Karpas-422 (cell line): ENCODE results near the gene ZNF287. TPM values are rescaled to one million over a fixed set of nuclear protein-coding genes. Genes with fewer than 3 reads are reported as not detected.

ENCODE experiments used
- DNase-seq: peaks from one replicate; pipeline ENCODE4 v3.0.0-alpha.2; 2015
- H2AFZ ChIP-seq: fragments of 200-600 bp; sonication (generic); 2 replicates; pipeline ENCODE4 v1.6.1; 2014; ENCODE audit warnings: antibody characterized with exemption, low read length, mixed read lengths
- H3K27ac ChIP-seq: fragments of 200-600 bp; sonication (generic); 2 replicates; pipeline ENCODE4 v1.5.1; 2014; ENCODE audit warnings: mild to moderate bottlenecking, low read length, moderate library complexity
- H3K27me3 ChIP-seq: fragments of 200-600 bp; sonication (generic); 2 replicates; pipeline ENCODE4 v1.6.1; 2014; ENCODE audit warnings: low read length, mixed read lengths
- H3K36me3 ChIP-seq: fragments of 200-600 bp; sonication (generic); 2 replicates; pipeline ENCODE4 v1.6.1; 2014; ENCODE audit warnings: low read length, mixed read lengths; ENCODE audit not compliant: insufficient read depth
- H3K4me1 ChIP-seq: fragments of 200-600 bp; sonication (generic); 2 replicates; pipeline ENCODE4 v1.6.1; 2014; ENCODE audit warnings: mild to moderate bottlenecking, low read length, mixed read lengths
- H3K4me2 ChIP-seq: fragments of 200-600 bp; sonication (generic); 2 replicates; pipeline ENCODE4 v1.6.1; 2014; ENCODE audit warnings: low read length, low read depth, mild to moderate bottlenecking; ENCODE audit not compliant: poor library complexity, severe bottlenecking
- H3K4me3 ChIP-seq: fragments of 200-600 bp; sonication (generic); 2 replicates; pipeline ENCODE4 v1.5.1; 2014; ENCODE audit warnings: mild to moderate bottlenecking, antibody characterized with exemption, low read length, mixed read lengths
- H3K79me2 ChIP-seq: fragments of 200-600 bp; sonication (generic); 2 replicates; pipeline ENCODE4 v1.6.1; 2014; ENCODE audit warnings: mild to moderate bottlenecking, low read length, mixed read lengths
- H3K9ac ChIP-seq: fragments of 200-600 bp; sonication (generic); 2 replicates; pipeline ENCODE4 v1.6.0; 2014; ENCODE audit warnings: low read length
- H3K9me2 ChIP-seq: fragments of 200-600 bp; sonication (generic), shearing (Covaris generic); replicated peaks from 2 replicates; pipeline ENCODE4 v1.6.0; 2014; ENCODE audit warnings: mild to moderate bottlenecking, low read length, moderate library complexity; ENCODE audit not compliant: insufficient read depth
- H3K9me3 ChIP-seq: fragments of 300-700, 200-600 bp; sonication (generic); 2 replicates; pipeline ENCODE4 v1.6.1; 2014; ENCODE audit warnings: low read length, mixed read lengths
- H4K20me1 ChIP-seq: fragments of 200-600 bp; sonication (generic); 2 replicates; pipeline ENCODE4 v1.6.1; 2014; ENCODE audit warnings: mild to moderate bottlenecking, antibody characterized with exemption, low read length, low read depth; ENCODE audit not compliant: insufficient read depth
- total RNA-seq: library from RNA; depleted of rRNA; stranded (reverse); fragments of >200 nt; shearing (Covaris generic); gene quantifications from 2 replicates; pipeline ENCODE4 v1.2.3, GENCODE V29; 2014; ENCODE audit warnings: low replicate concordance; rRNA removed

The ZNF287 gene
- total RNA-seq = 0.40 and 0.41 TPM in 2 replicates

DNA sequence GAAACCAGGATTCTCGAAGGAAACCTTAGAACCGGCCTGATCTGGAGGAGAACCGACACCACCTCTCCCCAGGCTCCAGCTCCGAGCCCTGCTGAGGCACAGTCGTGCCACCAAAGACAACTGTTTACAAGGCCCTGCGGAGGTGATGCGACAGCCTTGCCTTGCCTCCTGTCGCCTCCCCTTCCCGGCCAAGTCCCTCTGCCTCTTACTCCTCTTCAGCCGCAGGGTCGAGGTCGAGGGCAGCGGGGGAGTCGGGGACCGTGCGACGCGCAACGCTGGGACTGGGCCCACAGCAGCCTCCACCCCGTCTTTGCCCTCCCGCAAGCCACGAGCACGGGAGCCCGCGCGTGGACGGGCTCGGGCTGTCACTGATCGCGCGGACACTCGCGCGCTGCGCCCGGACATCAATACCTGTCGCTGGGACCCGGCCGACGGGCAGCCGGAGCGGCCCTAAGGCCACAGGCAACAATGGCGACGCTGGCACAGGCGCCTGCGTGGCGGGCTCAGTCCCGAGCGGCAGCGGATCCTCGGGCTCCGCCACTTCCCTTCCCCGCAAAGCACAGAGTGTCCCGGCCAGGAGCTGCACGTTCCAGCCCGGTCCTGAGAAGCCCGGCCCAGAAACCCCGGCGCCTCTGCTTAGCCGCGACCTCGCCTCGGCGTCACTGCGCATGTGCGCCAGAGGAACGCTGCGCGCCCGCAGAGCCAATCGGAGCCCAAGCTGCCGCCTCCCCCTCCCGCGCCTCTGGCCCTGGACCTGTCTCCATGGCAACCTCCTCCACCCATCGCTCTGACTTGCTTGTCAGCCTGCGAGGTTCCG is at the start of gene ZNF287:
TSS of gene ZNF287 (minus strand) at position 664 of the 817 bp plus-strand sequence. CDS start 1,473 bp downstream, outside the sequence.
- H3K4me3 ChIP-seq = peak within 1 kb of the TSS; percentile 68
- no peak within 1 kb of the TSS for H3K27ac ChIP-seq

DNA sequence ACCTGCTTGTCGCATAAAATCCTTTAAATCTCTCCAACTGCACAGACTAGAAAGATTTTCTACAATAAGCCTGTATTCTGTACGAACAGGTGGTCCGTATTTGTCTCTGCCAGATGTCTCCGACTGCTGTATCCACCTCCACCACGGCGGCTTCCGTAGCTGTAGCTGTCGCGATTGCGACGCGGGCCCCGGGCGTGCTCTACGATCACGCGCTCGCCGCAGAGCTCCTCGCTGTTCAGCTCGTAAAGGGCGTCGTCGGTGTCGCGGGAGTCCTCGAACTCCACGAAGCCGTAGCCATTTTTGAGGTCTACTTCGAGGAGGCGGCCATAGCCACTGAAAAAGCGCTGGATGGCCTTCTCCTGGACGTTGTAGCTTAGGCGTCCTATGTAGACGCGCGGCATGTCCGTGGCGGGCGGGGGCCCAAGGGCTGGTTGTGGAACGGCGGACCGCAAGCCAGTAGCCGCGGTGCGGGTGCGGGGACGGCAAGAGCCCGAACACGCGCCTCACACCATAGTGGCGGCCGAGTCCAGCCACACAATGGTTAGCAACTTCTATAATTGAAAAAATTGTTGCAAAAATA is 48.6 kb upstream of the ZNF287 start:
- H2AFZ ChIP-seq = no peak overlapping the region
- no peak overlapping the region for H3K4me3 ChIP-seq
- H3K9me3 ChIP-seq = peaks cover 33% of the 10 kb centered on the region
- no peaks in the 10 kb centered on the region for H3K9me2 ChIP-seq
- no peak for DNase-seq
- H3K27ac ChIP-seq = no peak overlapping the region
- H3K4me1 ChIP-seq = no peaks in the 10 kb centered on the region
- no peaks in the 10 kb centered on the region; the same call in 1 of the 2 replicates for H3K36me3 ChIP-seq
- H3K9ac ChIP-seq = no peak overlapping the region
- no peaks in the 10 kb centered on the region for H3K79me2 ChIP-seq
- no peaks in the 10 kb centered on the region for H4K20me1 ChIP-seq
- no peak overlapping the region for H3K4me2 ChIP-seq
- H3K27me3 ChIP-seq = no peaks in the 10 kb centered on the region

More for the DNA sequence above, at the start of gene ZNF287:
- H2AFZ ChIP-seq = peak within 1 kb of the TSS; percentile 88
- no peaks in the 10 kb centered on the region; the same call in 1 of the 2 replicates for H3K9me2 ChIP-seq
- H3K9ac ChIP-seq = peak within 1 kb of the TSS; percentile 45
- H3K36me3 ChIP-seq = no peaks in the 10 kb centered on the region
- no peaks in the 10 kb centered on the region for H4K20me1 ChIP-seq
- DNase-seq = peak; percentile 89
- H3K79me2 ChIP-seq = no peaks in the 10 kb centered on the region
- no peaks in the 10 kb centered on the region for H3K9me3 ChIP-seq
- H3K4me1 ChIP-seq = peaks cover 16% of the 10 kb centered on the region
- H3K4me2 ChIP-seq = peak within 1 kb of the TSS; percentile 65
- H3K27me3 ChIP-seq = no peaks in the 10 kb centered on the region

DNA sequence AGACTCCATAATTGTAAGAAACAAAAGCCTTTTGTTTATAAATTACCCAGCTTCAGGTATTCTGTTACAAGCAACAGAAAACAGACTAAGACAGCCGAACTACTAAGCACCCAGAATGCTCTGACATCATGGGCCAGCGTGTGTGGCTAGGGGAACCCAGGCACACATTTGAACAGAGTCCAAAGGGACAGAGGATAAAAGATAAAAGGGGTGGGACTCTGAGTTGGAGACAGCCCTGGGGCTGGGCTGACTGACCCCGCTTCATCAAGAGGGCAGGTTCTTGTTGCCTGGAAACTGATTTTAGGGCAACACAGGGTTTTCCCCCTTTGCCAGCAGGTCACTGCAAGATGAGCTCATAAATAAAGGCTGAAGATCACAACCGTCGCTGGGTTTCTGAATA is 30.5 kb upstream of the ZNF287 start:
- no peak overlapping the region for H3K4me2 ChIP-seq

DNA sequence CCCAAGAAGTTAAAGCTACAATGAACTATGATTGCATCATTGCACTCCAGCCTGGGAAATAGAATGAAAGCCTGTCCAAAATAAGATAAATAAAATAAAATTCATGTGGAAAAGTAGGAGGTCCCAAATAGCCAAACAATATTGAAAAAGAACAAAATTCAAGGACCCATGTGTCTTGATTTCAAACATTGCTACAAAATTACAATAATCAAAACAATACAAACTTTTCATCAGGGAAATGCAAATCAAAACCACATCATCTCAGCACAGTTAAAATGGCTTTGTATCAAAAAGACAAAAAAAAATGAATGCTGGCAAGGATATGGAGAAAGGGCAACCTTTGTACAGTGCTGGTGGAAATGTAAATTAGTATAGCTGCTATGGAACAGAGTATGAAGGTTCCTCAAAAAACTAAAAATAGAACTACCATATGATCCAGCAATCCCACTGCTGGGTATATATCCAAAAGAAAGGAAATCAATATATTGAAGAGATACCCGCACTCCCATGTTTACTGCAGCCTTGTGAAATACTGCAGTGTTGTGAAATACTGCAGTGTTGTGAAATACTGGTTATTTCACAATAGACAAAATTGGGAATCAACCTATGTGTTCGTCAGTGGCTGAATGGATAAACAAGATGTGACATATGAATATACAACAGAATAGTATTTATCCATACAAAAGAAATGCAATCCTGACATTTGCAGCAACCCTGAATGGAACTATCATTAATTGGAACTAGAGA is 24.5 kb upstream of the ZNF287 start:
- no peak for DNase-seq
- H3K27me3 ChIP-seq = no peaks in the 10 kb centered on the region
- no peak overlapping the region for H3K4me2 ChIP-seq
- H3K9me2 ChIP-seq = no peaks in the 10 kb centered on the region
- H3K4me3 ChIP-seq = no peak overlapping the region
- no peak overlapping the region for H3K9ac ChIP-seq
- peaks cover 7% of the 10 kb centered on the region for H3K4me1 ChIP-seq
- no peaks in the 10 kb centered on the region for H4K20me1 ChIP-seq
- H3K36me3 ChIP-seq = no peaks in the 10 kb centered on the region
- H3K9me3 ChIP-seq = no peaks in the 10 kb centered on the region
- no peaks in the 10 kb centered on the region for H3K79me2 ChIP-seq
- no peak overlapping the region for H2AFZ ChIP-seq
- no peak overlapping the region for H3K27ac ChIP-seq

More for the DNA sequence above, 30.5 kb upstream of the ZNF287 start:
- H3K9ac ChIP-seq = no peak overlapping the region
- no peaks in the 10 kb centered on the region for H3K36me3 ChIP-seq
- H3K4me3 ChIP-seq = no peak overlapping the region
- no peak overlapping the region for H2AFZ ChIP-seq
- H3K79me2 ChIP-seq = no peaks in the 10 kb centered on the region
- no peaks in the 10 kb centered on the region for H3K4me1 ChIP-seq
- H3K9me3 ChIP-seq = no peaks in the 10 kb centered on the region
- H3K9me2 ChIP-seq = no peaks in the 10 kb centered on the region
- no peaks in the 10 kb centered on the region for H4K20me1 ChIP-seq
- no peaks in the 10 kb centered on the region for H3K27me3 ChIP-seq
- DNase-seq = no peak
- H3K27ac ChIP-seq = no peak overlapping the region

DNA sequence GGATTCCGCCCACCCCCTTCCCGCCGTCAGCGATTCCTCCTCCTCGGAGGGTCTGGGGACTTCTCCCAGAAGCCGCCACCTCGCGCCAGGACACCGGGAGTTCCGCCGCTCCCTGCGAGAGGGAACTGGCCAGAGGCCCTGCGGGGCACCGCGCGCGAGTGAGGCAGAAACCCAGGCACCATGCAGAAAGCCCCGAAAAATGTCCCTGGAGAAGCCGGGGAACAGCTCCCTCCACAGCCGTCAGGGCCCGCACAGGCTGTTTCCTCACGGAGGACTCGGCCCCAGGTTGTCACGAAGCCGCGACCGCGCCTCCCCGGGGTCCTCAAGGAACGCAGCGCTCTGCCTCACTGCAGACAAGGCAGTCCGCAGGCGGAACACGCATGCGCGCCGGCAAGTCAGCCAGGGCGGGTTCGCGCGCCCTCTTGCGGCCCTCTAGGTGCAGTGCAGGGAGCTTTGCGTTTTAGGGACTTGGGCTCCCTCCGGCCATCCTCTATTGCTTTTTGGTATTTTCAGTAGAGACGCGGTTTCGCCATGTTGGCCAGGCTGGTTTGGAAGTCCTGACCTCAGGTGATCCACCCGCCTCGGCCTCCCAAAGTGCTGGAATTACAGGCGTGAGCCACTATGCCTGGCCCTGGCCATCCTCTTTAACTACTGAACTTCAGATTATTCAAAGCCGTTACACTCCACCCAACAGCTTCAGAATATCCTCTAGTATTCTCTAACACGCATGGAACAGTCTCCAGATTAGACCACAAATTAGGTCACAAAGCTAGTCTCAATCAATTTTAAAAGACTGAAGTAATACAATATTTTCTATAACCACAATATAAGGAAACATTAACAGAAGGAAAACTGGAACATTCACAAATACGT is 20.3 kb upstream of the ZNF287 start:
- no peaks in the 10 kb centered on the region for H3K9me3 ChIP-seq
- H3K4me2 ChIP-seq = peak overlapping the region; percentile 63
- peak overlapping the region; percentile 41 for H3K9ac ChIP-seq
- DNase-seq = peak; percentile 95
- peak overlapping the region; percentile 68; the same call in 1 of the 2 replicates for H2AFZ ChIP-seq
- H3K4me1 ChIP-seq = peaks cover 7% of the 10 kb centered on the region
- H4K20me1 ChIP-seq = no peaks in the 10 kb centered on the region
- no peaks in the 10 kb centered on the region for H3K79me2 ChIP-seq
- no peaks in the 10 kb centered on the region for H3K9me2 ChIP-seq
- H3K27ac ChIP-seq = no peak overlapping the region
- H3K36me3 ChIP-seq = no peaks in the 10 kb centered on the region
- H3K27me3 ChIP-seq = no peaks in the 10 kb centered on the region
- peak overlapping the region; percentile 38; the same call in 1 of the 2 replicates for H3K4me3 ChIP-seq

DNA sequence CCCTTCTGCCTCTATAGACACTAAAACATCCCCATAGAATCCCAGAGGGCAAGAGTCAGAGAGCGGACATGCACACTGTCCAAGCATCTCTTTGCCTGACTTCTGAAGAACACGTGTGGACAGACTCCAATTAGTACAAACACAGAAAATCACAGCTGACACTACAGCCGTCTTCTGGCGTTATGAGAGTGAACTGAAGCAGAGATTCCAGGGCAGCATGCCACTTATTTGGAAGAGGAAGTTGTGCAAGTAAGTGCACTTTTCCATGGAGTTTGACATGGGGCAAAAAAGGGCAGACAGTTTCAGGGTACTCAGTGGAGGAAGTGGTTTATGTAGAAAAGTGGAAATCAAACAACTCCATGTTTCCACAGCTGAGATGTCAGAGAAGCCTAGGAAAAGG is 16.8 kb upstream of the ZNF287 start:
- H2AFZ ChIP-seq = no peak overlapping the region
- H3K27ac ChIP-seq = no peak overlapping the region

DNA sequence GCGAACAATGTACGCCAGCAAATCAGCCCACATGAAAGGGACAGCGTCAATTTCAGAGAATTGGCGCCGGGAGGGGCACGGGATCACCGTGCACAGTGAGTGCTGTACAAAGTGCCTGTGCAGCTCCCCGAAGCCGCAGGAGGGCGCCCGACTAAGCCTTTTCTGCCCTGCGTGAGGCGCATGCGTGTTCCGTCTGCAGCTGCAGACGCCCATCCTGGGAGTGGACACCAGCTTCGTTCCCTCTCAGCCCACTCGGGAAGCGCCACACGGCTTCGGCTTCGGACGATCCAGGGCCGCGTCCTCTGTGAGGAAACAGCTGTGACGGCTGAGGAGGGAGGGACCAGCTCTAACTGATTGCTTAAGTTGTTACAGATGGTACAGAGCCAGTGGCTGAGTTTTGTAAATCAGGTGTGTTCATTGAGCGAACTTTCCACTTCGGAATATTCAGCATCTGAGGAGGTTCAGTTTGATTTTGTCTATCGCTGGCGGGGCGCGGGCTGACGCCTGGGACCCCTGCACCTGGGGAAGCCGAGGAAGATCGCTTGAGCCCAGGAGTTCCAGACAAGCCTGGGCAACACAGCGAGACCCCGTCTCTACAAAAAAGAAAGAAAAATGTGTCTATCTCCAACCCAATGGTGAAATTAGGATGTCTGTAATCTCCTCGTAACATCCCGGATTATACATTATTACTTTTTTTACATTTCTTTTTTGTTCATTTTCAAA is 15.4 kb upstream of the ZNF287 start:
- H3K9me3 ChIP-seq = no peaks in the 10 kb centered on the region
- no peaks in the 10 kb centered on the region for H3K9me2 ChIP-seq
- no peak overlapping the region for H3K27ac ChIP-seq
- no peaks in the 10 kb centered on the region for H4K20me1 ChIP-seq
- no peaks in the 10 kb centered on the region for H3K36me3 ChIP-seq
- H3K4me3 ChIP-seq = peak overlapping the region; percentile 46; the same call in 1 of the 2 replicates
- DNase-seq = peak; percentile 91
- H3K4me2 ChIP-seq = peak overlapping the region; percentile 56
- H3K27me3 ChIP-seq = 0 out of 2 replicates have a peak, but pooled peaks cover 2% of the 10 kb centered on the region
- H3K79me2 ChIP-seq = no peaks in the 10 kb centered on the region
- H3K9ac ChIP-seq = peak overlapping the region; percentile 57
- peak overlapping the region; percentile 65; the same call in 1 of the 2 replicates for H2AFZ ChIP-seq
- H3K4me1 ChIP-seq = peaks cover 8% of the 10 kb centered on the region

More for the DNA sequence above, 16.8 kb upstream of the ZNF287 start:
- Histone ChIP-seq H4K20me1 (no peaks in the 10 kb centered on the region), H3K4me3 (no peak overlapping the region), H3K4me1 (peaks cover 11% of the 10 kb centered on the region), H3K27me3 (no peaks in the 10 kb centered on the region), H3K9me3 (no peaks in the 10 kb centered on the region), H3K9ac (no peak overlapping the region), H3K79me2 (no peaks in the 10 kb centered on the region), H3K9me2 (no peaks in the 10 kb centered on the region), H3K36me3 (no peaks in the 10 kb centered on the region), H3K4me2 (no peak overlapping the region)
- DNase-seq = no peak
